HTR-8/SVneo (cell line): Measurements from ENCODE around the gene SLC6A5.

Source experiments
- DNase-seq: peaks from one replicate; pipeline ENCODE4 v3.0.0; 2011; ENCODE audit warnings: low spot score, mixed read lengths; ENCODE audit not compliant: insufficient read length
- FAIRE-seq: peaks from 2 replicates; lab custom pipeline; 2011; peaks lifted over from hg19 to GRCh38; lab: Jason Lieb, UNC

The SLC6A5 gene

DNA sequence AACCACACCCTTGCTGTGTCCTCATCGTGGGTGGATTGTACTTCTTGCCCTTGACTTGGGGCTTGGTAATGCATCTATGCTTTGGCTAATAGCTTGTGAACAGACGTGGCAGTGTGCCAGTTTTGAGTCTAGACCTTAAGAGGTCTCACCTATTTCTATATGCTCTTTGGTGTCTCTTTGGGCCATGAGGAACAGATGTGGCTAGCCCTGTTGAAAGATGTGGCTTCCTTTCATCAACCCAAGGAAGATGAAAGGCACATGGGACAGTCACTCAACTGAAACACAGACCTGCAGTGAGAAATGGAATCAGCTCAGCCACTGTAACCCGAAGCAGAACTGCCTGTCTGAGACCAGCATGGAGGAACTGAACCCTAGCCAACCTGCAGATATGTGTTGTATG, 62.0 kb downstream of the SLC6A5 start:
- DNase-seq (no peak), FAIRE-seq (no peak)

DNA sequence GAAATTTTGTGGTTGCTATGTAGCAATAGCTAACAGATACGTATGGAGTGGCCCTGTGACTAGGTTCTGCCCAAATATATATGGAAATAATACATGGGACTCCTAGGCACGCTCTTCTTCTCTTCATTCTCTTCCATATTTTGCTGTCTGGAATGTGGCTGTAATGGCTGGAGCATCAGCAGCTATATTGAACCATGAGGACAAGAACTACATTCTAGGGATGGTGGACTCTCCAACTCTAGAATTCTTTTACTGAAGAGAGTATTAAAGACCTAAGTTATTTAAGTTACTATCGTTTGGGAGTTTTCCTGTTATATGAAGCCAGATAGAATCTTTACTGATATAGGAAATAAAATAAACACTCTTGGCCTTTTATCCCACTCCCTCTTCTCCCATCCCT, 62.4 kb downstream of the SLC6A5 start:
- DNase-seq: no peak
- no peak for FAIRE-seq

DNA sequence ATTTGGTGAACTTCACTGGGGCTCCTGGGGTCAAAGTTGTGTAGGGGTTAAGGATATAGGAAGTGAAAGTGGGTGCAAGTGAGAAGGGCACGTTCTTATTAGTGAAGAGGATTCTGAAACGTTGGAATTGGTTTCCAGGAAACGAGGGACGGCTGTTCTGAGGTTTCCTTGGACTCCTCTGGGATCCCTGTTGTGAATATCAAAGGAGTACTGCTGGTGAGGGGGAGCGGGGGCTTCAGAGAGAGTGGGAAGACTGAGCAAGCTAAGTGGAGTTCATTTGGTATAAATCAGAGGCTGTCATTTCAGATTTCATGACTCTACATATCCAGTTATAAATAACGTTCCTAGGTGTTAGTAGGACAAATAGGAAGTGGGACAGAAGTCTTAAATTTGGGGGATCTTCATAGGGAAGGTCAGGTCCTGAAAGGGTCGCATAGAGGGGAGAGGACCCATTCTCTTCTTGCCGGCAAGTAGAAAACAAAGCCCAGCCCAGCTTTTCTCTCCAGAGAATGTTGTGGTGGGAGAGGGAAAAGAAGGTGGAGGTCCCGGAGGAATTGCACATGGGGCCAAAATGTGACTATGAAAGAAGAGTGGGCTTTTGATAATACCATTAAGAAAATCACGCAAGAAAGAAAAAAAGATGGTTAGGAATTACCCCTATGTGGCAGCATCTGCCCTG, 68.9 kb downstream of the SLC6A5 start:
- FAIRE-seq (no peak), DNase-seq (no peak)

DNA sequence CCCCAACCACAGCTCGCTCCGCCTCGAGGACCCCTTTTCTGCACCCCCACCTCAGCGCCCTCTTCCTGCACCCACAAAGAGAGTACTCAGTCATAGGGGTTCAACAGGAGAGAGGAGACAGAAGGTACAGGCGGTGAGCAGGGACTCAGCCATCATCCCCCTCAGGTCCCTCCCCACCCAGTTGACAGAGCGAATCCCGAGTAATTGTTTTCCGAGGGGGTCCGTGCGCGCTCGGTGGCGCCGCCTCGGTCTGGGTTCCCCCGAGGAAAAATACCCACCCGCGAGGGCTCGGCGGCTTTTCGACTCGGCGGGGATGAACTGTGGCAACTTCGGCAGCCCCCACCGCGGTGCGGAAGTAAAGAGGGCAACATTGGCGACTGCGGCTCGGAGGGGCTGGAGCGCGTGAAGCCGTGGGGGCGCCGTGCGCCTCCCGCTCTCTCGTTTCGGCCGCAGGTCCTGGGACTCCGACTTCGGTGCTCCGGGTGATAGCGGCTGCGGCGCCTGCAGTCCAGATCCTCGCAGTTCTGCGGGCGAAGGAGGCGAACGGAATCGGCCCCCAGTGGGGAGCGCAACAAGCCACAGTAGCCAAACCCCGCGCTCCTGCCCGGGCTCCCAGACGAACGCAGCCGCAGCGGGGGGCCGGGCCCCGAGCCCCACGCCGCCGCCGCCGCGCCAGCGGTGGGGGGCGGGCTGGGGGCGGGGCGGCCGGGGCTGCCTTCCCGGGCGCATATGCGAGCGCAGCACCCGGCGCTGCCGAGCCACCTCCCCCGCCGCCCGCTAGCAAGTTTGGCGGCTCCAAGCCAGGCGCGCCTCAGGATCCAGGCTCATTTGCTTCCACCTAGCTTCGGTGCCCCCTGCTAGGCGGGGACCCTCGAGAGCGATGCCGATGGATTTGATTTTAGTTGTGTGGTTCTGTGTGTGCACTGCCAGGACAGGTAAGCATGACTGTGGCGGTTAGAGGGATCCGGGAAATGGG, 69.7 kb downstream of the SLC6A5 start, which contains the start of gene NELL1:
Gene NELL1 (plus strand): TSS at position 743 of the 976 bp plus-strand sequence.
- DNase-seq (no peak), FAIRE-seq (no peak)

DNA sequence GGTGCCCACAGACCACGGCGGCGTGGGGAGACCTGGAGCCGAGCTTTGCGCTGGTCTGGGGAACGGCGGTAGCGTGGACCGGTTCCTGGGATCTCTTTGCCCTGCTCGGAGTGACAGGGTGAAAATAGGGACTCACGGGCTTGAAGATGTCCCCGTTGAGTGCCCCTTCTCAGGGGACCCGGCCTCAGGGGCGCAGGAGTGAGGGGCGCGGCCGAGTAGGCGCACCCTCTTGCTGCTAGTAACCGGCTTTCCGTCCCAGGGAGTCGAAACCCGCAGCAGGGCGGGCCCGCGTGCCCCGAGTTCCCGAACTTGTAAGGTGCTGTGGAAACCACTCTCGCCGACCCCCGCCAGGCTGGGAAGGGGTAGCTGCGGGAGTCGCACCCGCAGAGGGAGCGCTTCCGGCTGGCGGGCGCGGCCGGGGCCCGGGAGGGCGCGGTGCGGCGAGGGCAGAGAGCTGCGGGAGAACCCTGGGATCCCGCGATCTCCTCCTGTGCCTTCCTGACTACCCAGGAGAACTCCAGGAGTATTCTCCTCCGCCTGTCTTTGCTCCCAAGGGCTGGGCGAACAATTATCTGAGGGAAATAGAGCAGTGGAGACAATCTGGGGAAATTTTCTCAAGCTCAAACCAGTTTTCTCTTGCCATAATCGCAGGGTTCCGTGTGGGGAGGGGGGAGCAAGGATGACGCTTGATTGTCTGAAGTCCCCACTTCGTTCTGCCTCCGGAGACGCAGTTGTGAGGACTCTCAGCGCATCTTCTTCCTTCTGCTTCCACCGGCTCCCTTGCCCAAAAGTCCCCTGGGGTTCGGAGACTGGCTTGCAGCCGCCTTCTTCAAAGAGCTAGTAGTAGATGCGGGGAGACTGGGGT, 70.6 kb downstream of the SLC6A5 start:
- FAIRE-seq: no peak
- DNase-seq: no peak

DNA sequence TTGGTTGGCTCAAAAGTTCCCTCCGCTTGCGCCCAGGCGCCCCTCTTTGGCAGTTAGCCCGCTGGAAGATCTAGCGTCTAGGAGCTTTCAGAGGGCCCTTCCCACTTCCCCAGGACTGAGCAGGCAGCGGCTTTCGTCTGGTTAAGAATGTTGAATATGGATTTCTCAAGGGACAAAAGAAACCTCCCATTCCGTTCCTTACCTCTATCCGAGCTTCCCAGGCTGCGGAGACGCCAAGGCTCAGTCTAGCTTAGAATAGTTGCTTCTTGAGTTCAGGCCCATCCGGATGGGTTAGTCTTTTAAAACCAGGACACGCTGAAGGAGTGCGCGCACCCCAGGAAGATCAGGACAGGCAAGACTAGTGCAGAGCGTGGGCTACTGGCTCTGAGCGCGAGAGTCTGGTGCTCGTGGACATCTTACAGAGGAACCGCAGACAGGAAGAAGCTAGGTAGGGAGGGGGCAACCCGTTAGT, 71.6 kb downstream of the SLC6A5 start:
- FAIRE-seq (no peak), DNase-seq (no peak)

DNA sequence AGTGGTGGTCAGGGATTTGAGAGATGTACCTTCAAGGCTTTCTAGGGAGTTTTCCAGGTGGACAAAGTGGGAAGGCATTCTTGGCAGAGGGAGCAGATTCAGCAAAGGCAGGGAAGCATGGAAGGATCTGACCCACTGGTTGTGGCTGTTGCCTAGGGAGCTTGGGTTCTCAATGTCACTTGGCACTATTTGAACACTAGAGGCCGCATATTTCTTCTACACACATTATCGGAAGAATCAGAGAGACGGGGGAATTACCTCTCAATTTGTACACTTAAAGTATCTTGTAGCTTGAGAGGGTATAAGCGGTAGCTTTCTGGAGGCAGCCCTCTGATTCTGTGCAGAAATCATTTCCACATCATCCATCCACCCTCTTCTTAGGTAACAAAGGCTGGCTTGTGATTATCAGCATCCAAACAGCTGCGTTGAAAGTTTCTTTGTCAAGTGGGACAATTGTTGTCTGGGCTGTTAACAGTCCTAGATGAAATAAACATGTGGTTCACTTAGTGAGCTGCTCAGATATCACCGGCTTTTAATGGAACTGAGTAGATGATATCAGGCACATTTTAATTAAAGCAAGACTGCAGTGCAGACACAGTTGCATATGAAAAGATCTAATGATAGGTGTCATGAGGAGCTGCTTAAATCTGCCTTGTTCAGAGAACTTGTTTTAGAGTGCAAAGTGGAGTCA, 72.6 kb downstream of the SLC6A5 start:
- DNase-seq (no peak), FAIRE-seq (no peak)

DNA sequence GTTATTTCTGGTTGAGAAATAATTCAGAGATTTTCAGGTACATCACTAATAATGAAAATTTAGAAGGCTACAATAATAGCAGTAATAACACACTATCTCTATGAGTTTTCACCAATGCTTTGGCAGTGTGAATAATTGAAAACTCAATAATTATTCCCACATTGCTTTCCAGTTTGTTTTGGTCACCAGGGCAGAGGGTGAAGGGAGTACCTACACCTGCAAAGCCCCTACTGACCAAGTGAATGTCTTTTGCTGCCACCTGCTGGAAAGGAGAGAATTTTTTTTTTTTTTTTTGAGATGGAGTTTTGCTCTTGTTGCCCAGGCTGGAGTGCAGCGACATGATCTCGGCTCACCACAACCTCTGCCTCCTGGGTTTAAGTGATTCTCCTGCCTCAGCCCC, 73.2 kb downstream of the SLC6A5 start:
- FAIRE-seq: no peak
- DNase-seq: no peak

DNA sequence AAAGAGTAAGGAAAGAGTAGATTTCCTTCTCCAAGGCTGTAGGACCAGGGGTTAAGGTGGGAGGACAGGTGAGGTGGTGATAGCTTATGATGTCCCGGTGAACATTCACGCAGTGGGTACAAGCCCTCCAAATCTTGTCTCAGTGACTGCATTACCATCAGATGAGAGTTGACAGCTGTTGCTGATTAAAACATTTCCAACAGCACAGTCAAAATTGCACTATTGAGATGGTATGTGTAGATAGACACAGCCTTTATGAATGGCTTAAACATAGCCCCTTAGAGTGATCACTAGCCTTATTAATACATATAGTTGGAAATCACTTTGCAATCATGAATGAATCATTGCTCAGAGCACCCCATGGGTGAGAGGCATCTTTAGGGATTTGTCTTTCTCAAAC, 77.2 kb downstream of the SLC6A5 start:
- DNase-seq (no peak), FAIRE-seq (no peak)

DNA sequence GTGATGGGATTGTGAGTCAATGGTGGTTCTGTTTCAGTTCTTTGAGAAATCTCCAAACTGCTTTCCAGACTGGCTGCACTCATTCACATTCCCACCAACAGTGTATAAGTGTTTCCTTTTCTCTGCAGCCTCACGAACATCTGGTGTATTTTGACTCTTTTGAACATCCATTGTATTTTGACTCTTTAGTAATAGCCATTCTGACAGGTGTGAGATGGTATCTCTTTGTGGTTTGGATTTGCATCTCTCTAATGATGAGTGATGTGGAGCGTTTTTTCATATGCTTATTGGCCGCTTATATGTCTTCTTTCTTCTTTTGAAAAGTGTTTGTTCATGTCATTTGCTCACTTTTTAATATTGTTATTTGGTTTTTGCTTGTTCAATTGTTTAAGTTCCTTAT, 89.4 kb downstream of the SLC6A5 start:
- FAIRE-seq (no peak), DNase-seq (no peak)

DNA sequence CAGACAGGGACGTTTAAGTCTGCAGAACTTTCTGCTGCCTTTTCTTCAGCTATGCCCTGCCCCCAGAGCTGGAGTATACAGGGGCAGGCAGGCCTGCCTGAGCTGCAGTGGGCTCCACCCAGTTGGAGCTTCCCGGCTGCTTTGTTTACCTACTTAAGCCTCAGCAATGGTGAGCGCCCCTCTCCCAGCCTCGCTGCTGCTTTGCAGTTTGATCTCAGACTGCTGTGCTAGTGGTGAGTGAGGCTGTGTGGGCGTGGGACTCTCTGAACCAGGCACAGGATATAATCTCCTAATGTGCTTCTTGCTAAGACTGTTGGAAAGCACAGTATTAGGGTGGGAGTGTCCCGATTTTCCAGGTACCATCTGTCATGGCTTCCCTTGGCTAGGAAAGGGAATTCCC, 108.5 kb downstream of the SLC6A5 start:
- no peak for FAIRE-seq

More for the DNA sequence above, 108.5 kb downstream of the SLC6A5 start:
- DNase-seq: no peak
